HG02884 (cell line): ENCODE measurements around the gene PAX6.

Source experiments
- ATAC-seq: cut with Tn5 transposase; IDR thresholded peaks from one replicate; pipeline ENCODE4 v1.9.1; 2021; ENCODE audit warnings: mild to moderate bottlenecking, moderate library complexity; ENCODE audit not compliant: unreplicated experiment

The PAX6 gene

GRCh38 chr11:31798554-31799434 is 12.3 kb downstream of the PAX6 start:
- ATAC-seq: no peak

GRCh38 chr11:31798057-31798553 is 13.0 kb downstream of the PAX6 start:
- no peak for ATAC-seq

GRCh38 chr11:31797190-31798056 is 13.7 kb downstream of the PAX6 start:
- no peak for ATAC-seq

GRCh38 chr11:31796499-31797189 is 14.5 kb downstream of the PAX6 start:
- no peak for ATAC-seq

- ATAC-seq: no peak
Observed at GRCh38 chr11:31795706-31796498, 15.2 kb downstream of the PAX6 start.

- no peak for ATAC-seq
Observed at GRCh38 chr11:31794548-31794947, 16.6 kb downstream of the PAX6 start.

GRCh38 chr11:31793264-31793663 is 17.9 kb downstream of the PAX6 start:
- no peak for ATAC-seq

GRCh38 chr11:31792456-31792855 is 18.7 kb downstream of the PAX6 start:
- no peak for ATAC-seq

- no peak for ATAC-seq
Observed at GRCh38 chr11:31792036-31792435, 19.1 kb downstream of the PAX6 start.

- ATAC-seq: no peak
Observed at GRCh38 chr11:31790649-31791048, 20.5 kb downstream of the PAX6 start.

- no peak for ATAC-seq
Observed at GRCh38 chr11:31788085-31788484, 23.0 kb downstream of the PAX6 start.

- no peak for ATAC-seq
Observed at GRCh38 chr11:31786996-31787685, 24.0 kb downstream of the PAX6 start.

- ATAC-seq: no peak
Observed at GRCh38 chr11:31784611-31785010, 26.5 kb downstream of the PAX6 start.

GRCh38 chr11:31783252-31783651 is 27.9 kb downstream of the PAX6 start:
- ATAC-seq: no peak

GRCh38 chr11:31782257-31782656 is 28.9 kb downstream of the PAX6 start:
- ATAC-seq: no peak

- ATAC-seq: no peak
Observed at GRCh38 chr11:31780480-31780971, 30.6 kb downstream of the PAX6 start.

GRCh38 chr11:31780078-31780477 is 31.0 kb downstream of the PAX6 start:
- ATAC-seq: no peak

GRCh38 chr11:31779374-31779791 is 31.7 kb downstream of the PAX6 start:
- no peak for ATAC-seq

- no peak for ATAC-seq
Observed at GRCh38 chr11:31772412-31772811, 38.7 kb downstream of the PAX6 start.
